ENCODE measurements around the gene HEXIM1.

The HEXIM1 gene

DNA sequence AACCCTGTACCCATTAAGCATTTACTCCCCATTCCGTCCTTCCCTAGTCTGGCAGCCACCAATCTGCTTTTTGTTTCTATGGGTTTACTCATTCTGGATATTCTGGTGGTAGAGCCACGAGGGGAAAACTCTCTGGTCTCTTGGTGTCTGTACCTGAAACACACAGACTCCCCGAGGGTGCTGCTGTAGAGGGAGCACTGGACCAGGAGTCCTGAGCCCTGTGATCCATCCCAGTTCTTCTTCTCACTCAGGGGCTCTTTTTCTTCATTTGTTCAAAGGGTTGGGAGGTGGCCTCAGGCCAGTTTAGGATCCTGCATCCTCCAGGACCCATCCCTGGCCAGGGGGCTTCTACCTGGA lies 27.5 kb downstream of the HEXIM1 start:
- no peak for DNase-seq

GRCh38 chr17:45177563-45177962 lies 29.3 kb downstream of the HEXIM1 start:
- no peak for DNase-seq

GRCh38 chr17:45184144-45184543 lies 35.9 kb downstream of the HEXIM1 start:
- DNase-seq = no peak

DNA sequence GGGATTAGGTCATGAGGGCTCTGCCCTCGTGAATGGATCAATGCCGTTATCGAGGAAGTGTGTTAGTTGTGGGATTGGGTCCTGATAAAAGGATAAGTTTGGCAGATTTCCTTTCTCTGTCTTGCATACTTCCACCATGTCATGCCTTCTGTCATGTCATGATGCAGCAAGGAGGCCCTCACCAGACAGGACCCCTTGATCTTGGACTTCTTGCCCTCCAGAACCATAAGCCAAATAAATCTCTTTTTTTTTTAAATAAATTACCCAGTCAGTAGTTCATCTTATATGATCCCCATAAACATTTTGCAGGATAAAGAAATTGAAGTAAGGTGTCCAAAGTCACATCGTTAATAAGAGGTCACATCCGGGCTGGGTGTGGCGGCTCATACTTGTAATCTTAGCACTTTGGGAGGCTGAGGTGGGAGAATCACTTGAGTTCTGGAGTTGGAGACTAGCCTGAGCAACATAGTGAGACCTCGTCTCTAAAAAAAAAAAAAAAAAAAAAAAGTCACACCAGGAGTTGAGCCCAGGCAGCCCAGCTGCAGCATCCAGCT lies 38.6 kb downstream of the HEXIM1 start:
- no peak for DNase-seq

- DNase-seq = no peak
Observed at GRCh38 chr17:45189009-45189408, 40.7 kb downstream of the HEXIM1 start.

- DNase-seq = no peak
Observed at GRCh38 chr17:45190503-45191255, 42.4 kb downstream of the HEXIM1 start.

- DNase-seq = no peak
Observed at GRCh38 chr17:45195424-45195823, 47.1 kb downstream of the HEXIM1 start.

DNA sequence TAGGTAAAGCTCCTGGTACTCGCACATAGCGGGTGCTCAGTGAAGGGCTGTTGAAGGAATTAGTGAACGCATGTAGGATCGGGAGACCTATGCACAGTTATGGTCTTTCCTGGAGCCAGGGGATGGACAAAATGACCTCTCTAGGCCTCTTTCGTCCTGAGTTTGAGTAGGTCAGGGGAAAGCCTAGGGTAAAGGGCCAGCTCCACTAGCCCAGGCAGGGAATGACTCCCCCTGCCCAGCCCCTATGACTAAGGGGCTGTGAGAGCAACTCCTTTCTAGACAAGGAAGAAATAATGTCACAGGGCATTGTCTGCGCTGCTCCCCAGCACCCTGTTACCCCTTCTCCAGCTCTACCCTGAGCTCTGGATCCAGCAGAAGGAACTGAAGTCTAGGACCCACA lies 48.8 kb downstream of the HEXIM1 start:
- DNase-seq = no peak

- peak; percentile 74 for DNase-seq
Observed at GRCh38 chr17:45197555-45198334, 49.5 kb downstream of the HEXIM1 start.

DNA sequence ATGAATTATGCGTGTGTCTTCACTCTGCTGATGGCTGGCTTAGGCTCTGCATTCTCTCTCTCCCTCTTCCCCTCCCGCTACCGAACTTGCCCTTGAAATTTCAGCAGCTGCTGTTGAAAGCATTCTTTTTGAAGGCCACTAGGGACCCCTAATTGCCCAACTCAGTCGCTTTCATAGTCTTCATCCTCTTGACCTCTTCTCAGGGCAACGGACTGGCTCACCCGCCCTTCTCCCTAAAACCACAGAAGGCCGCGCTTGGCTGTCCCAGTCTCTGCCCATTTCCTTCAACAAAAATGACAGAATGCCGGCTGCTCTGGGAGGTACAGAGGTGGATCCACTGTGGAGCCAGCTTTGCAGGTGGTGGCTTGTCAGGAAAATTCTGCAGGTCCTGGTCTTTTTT lies 52.4 kb downstream of the HEXIM1 start:
- peak; percentile 86 for DNase-seq

DNA sequence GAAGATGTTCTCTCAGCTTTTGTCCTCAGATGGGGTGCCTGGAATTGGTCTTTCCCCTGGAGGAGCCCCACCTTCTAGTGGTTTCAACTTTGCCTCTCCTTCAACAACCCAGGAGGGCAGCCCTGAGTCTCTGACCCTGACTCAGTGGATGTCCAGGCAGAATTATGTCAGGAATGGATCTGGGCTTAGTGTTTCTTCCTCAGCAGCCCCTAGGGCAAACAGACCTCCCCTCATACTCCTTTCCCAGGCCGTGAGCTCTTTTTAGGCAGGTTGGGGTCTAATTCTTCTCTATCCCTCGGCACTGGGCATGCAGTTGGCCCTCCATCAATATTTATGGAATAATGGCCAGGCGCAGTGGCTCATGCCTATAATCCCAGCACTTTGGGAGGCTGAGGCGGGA lies 53.2 kb downstream of the HEXIM1 start:
- no peak for DNase-seq
